Esophagus muscularis mucosa (tissue), 4 donors: Measurements from ENCODE around the gene BICC1.

Experiments
- EP300 ChIP-seq: sonication (generic); formaldehyde crosslinking; IDR thresholded peaks from one replicate; pipeline ENCODE4 v1.6.1; 2017; ENCODE audit warnings: antibody characterized with exemption
- POLR2A ChIP-seq: fragments of 450-650 bp; IDR thresholded peaks from one replicate; pipeline ENCODE4 v1.6.1; 2017; ENCODE audit warnings: antibody characterized with exemption, moderate library complexity, mild to moderate bottlenecking, low read depth
- POLR2AphosphoS5 ChIP-seq, 2 donors: sonication (generic); formaldehyde crosslinking; IDR thresholded peaks; one replicate each; pipeline ENCODE4 v1.6.1; 2017; ENCODE audit warnings: antibody characterized with exemption in 2 of 2
- TF ChIP-seq, protein P1 (sequence below), 3 experiments: fragments of 200-600 bp in 2 of 3; fragments of 450-650 bp in 1 of 3; sonication (generic) in 2 of 3; IDR thresholded peaks; one replicate each; pipeline ENCODE4 v1.5.1; 2017 to 2019; ENCODE audit warnings: antibody characterized with exemption in 3 of 3, mild to moderate bottlenecking in 2 of 3, moderate library complexity in 1 of 3

- TF ChIP-seq EP300 (no peak), POLR2A (no peak), POLR2AphosphoS5 (IDR thresholded peaks at IDR 0.05) (no peak)
- TF ChIP-seq, protein P1, sequence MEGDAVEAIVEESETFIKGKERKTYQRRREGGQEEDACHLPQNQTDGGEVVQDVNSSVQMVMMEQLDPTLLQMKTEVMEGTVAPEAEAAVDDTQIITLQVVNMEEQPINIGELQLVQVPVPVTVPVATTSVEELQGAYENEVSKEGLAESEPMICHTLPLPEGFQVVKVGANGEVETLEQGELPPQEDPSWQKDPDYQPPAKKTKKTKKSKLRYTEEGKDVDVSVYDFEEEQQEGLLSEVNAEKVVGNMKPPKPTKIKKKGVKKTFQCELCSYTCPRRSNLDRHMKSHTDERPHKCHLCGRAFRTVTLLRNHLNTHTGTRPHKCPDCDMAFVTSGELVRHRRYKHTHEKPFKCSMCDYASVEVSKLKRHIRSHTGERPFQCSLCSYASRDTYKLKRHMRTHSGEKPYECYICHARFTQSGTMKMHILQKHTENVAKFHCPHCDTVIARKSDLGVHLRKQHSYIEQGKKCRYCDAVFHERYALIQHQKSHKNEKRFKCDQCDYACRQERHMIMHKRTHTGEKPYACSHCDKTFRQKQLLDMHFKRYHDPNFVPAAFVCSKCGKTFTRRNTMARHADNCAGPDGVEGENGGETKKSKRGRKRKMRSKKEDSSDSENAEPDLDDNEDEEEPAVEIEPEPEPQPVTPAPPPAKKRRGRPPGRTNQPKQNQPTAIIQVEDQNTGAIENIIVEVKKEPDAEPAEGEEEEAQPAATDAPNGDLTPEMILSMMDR (IDR thresholded peaks at IDR 0.05) = no peak
These were observed 192.0 kb downstream of the BICC1 start for GRCh38 chr10:58704671-58705141.
